Prostate gland (tissue), 2 donors: Measurements from ENCODE around the gene EPHA1.

ENCODE experiments used
- CTCF ChIP-seq, 4 experiments: fragments of 200-600 bp in 2 of 4; fragments of 450-650 bp in 2 of 4; sonication (generic) in 2 of 4; IDR thresholded peaks; 1 replicate in 3 of 4; 2 replicates in 1 of 4; pipeline ENCODE4 v1.5.1; 2016 to 2019; ENCODE audit warnings: antibody characterized with exemption in 4 of 4, mild to moderate bottlenecking in 2 of 4, moderate library complexity in 2 of 4
- POLR2A ChIP-seq: fragments of 450-650 bp; IDR thresholded peaks from one replicate; pipeline ENCODE4 v1.6.1; 2016; ENCODE audit warnings: antibody characterized with exemption, mild to moderate bottlenecking

DNA sequence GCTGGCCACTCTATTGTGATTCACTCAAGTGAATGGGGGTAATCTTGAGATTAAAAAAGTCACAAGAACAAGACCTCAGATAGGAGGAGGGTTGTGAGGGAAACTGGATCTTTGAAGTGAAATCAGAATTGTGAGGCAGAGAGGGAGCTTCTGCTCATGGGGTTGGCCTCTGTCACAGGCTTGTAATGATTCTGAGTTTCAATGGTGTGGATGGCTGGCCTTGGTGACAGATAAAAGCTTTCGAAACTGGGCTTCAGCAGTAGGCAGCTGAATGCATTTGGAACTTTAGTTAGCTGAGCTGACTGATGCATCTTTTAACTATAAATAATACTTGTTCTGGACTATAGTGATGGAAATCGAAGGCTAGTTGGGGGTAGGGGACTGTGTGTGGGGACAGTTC, 46.8 kb upstream of the EPHA1 start:
- TF ChIP-seq CTCF (IDR thresholded peaks at IDR 0.05), result no peak
- TF ChIP-seq POLR2A, result no peak
